Measurements from ENCODE around the gene MANBA.

Gene MANBA

GRCh38 chr4:102601586-102602227, 159.1 kb downstream of the MANBA start:
- H3K27me3 ChIP-seq (ENCODE audit: insufficient read depth, poor library complexity, severe bottlenecking): no peaks in the 10 kb centered on the region

GRCh38 chr4:102600689-102601088, 160.1 kb downstream of the MANBA start:
- H3K27ac ChIP-seq (ENCODE audit: poor library complexity, severe bottlenecking): no peak overlapping the region
- H3K4me1 ChIP-seq (ENCODE audit: insufficient read depth, poor library complexity, severe bottlenecking): peaks cover 15% of the 10 kb centered on the region
- H3K4me3 ChIP-seq (ENCODE audit: severe bottlenecking): no peak overlapping the region
- no peaks in the 10 kb centered on the region for H3K27me3 ChIP-seq (ENCODE audit: insufficient read depth, poor library complexity, severe bottlenecking)
- no peak for ATAC-seq (ENCODE audit: low read depth)
- peaks cover 56% of the 10 kb centered on the region for H3K36me3 ChIP-seq (ENCODE audit: low read depth)
- H3K9me3 ChIP-seq (ENCODE audit: severe bottlenecking): no peaks in the 10 kb centered on the region
- TF ChIP-seq CTCF (IDR thresholded peaks at IDR 0.05; ENCODE audit: poor library complexity, severe bottlenecking): no peak
- no peak for DNase-seq (ENCODE audit: low spot score)

More at GRCh38 chr4:102601586-102602227, 159.1 kb downstream of the MANBA start:
- H3K27ac ChIP-seq (ENCODE audit: poor library complexity, severe bottlenecking): no peak overlapping the region
- no peak overlapping the region for H3K4me3 ChIP-seq (ENCODE audit: severe bottlenecking)
- H3K9me3 ChIP-seq (ENCODE audit: severe bottlenecking): no peaks in the 10 kb centered on the region
- peaks cover 15% of the 10 kb centered on the region for H3K4me1 ChIP-seq (ENCODE audit: insufficient read depth, poor library complexity, severe bottlenecking)
- peaks cover 56% of the 10 kb centered on the region for H3K36me3 ChIP-seq (ENCODE audit: low read depth)
- DNase-seq (ENCODE audit: low spot score): no peak
- no peak for ATAC-seq (ENCODE audit: low read depth)
- no peak for TF ChIP-seq CTCF (IDR thresholded peaks at IDR 0.05; ENCODE audit: poor library complexity, severe bottlenecking)

- peaks cover 59% of the 10 kb centered on the region for H3K36me3 ChIP-seq (ENCODE audit: low read depth)
- peaks cover 15% of the 10 kb centered on the region for H3K4me1 ChIP-seq (ENCODE audit: insufficient read depth, poor library complexity, severe bottlenecking)
- H3K27ac ChIP-seq (ENCODE audit: poor library complexity, severe bottlenecking): no peak overlapping the region
- ATAC-seq (ENCODE audit: low read depth) (peak; percentile 42; the same call in 1 of the 3 replicates), DNase-seq (ENCODE audit: low spot score) (no peak)
- no peaks in the 10 kb centered on the region for H3K9me3 ChIP-seq (ENCODE audit: severe bottlenecking)
- TF ChIP-seq CTCF (IDR thresholded peaks at IDR 0.05; ENCODE audit: poor library complexity, severe bottlenecking): no peak
- H3K27me3 ChIP-seq (ENCODE audit: insufficient read depth, poor library complexity, severe bottlenecking): no peaks in the 10 kb centered on the region
- no peak overlapping the region for H3K4me3 ChIP-seq (ENCODE audit: severe bottlenecking)
Measured at GRCh38 chr4:102599886-102600285, 160.9 kb downstream of the MANBA start.

GRCh38 chr4:102599455-102599854, 161.3 kb downstream of the MANBA start:
- Histone ChIP-seq H3K36me3 (ENCODE audit: low read depth) (peaks cover 60% of the 10 kb centered on the region), H3K9me3 (ENCODE audit: severe bottlenecking) (no peaks in the 10 kb centered on the region), H3K27me3 (ENCODE audit: insufficient read depth, poor library complexity, severe bottlenecking) (no peaks in the 10 kb centered on the region), H3K4me3 (ENCODE audit: severe bottlenecking) (no peak overlapping the region), H3K4me1 (ENCODE audit: insufficient read depth, poor library complexity, severe bottlenecking) (peaks cover 15% of the 10 kb centered on the region), H3K27ac (ENCODE audit: poor library complexity, severe bottlenecking) (no peak overlapping the region)
- no peak for TF ChIP-seq CTCF (IDR thresholded peaks at IDR 0.05; ENCODE audit: poor library complexity, severe bottlenecking)
- no peak for DNase-seq (ENCODE audit: low spot score)
- peak; percentile 62; the same call in 2 of the 3 replicates for ATAC-seq (ENCODE audit: low read depth)

- peaks cover 55% of the 10 kb centered on the region for H3K36me3 ChIP-seq (ENCODE audit: low read depth)
- ATAC-seq (ENCODE audit: low read depth) (no peak), DNase-seq (ENCODE audit: low spot score) (no peak)
- no peak overlapping the region for H3K27ac ChIP-seq (ENCODE audit: poor library complexity, severe bottlenecking)
- peaks cover 20% of the 10 kb centered on the region for H3K4me1 ChIP-seq (ENCODE audit: insufficient read depth, poor library complexity, severe bottlenecking)
- no peaks in the 10 kb centered on the region for H3K27me3 ChIP-seq (ENCODE audit: insufficient read depth, poor library complexity, severe bottlenecking)
- H3K9me3 ChIP-seq (ENCODE audit: severe bottlenecking): no peaks in the 10 kb centered on the region
- H3K4me3 ChIP-seq (ENCODE audit: severe bottlenecking): no peak overlapping the region
- no peak for TF ChIP-seq CTCF (IDR thresholded peaks at IDR 0.05; ENCODE audit: poor library complexity, severe bottlenecking)
Measured at GRCh38 chr4:102598762-102599374, 161.9 kb downstream of the MANBA start.

Measured in RWPE2 (cell line).